OCI-LY7 (cell line): Measurements from ENCODE around the gene VPS35L.

Experiments
- EZH2phosphoT487 ChIP-seq: fragments of 200-600 bp; sonication (generic); IDR thresholded peaks from 2 replicates; pipeline ENCODE4 v1.6.1; 2018; ENCODE audit warnings: low read depth, borderline replicate concordance, mild to moderate bottlenecking, mixed run types, antibody characterized with exemption, low read length, moderate library complexity, mixed read lengths
- TF ChIP-seq, protein P1 (sequence below): fragments of 200-600 bp; sonication (generic); conservative IDR thresholded peaks from 2 replicates; pipeline ENCODE4 v1.5.1; 2014; ENCODE audit warnings: mild to moderate bottlenecking, antibody characterized with exemption, low read length, moderate library complexity, mixed read lengths

DNA sequence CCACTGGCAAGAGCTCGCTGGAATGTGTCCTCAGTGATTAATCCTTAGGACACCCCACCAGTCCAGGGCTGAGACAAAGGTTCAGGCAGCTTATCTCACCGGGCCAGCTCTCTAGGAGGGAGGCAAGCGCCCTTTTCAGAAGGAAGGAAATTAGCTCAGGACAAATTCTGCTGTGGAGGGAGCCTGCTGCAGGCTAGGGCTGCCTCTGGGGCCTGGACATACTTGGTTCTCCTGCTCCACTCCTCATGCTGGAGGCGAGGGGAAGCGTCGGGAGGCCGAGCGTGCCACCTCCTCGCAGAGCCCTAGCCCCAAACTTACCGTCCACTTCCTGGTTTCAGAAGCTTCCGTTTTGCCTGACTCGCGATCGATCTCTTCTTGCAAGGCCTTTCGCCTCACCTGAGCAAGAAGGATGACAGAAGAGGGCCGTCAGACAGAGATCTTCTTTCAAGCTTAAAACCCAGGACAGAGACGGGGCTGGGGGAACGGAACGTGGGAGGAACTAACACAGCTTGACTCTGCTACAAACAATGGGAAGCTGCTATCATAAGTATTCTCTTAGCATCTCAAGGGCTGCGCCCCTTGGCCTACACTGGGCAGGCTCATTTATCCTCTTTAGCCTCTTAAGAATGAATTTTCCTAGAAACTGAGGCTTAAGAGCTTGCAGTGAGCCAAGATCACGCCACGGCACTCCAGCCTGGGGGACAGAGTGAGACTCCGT is 154.8 kb downstream of the VPS35L start:
- TF ChIP-seq, protein P1, sequence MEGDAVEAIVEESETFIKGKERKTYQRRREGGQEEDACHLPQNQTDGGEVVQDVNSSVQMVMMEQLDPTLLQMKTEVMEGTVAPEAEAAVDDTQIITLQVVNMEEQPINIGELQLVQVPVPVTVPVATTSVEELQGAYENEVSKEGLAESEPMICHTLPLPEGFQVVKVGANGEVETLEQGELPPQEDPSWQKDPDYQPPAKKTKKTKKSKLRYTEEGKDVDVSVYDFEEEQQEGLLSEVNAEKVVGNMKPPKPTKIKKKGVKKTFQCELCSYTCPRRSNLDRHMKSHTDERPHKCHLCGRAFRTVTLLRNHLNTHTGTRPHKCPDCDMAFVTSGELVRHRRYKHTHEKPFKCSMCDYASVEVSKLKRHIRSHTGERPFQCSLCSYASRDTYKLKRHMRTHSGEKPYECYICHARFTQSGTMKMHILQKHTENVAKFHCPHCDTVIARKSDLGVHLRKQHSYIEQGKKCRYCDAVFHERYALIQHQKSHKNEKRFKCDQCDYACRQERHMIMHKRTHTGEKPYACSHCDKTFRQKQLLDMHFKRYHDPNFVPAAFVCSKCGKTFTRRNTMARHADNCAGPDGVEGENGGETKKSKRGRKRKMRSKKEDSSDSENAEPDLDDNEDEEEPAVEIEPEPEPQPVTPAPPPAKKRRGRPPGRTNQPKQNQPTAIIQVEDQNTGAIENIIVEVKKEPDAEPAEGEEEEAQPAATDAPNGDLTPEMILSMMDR: no peak
- no peak for TF ChIP-seq EZH2phosphoT487
